Peyer's patch (tissue), 4 donors: ENCODE measurements around the gene CDX2.

Experiments used
- CTCF ChIP-seq, 6 experiments: fragments of 450-650 bp in 4 of 6; fragments of 200-600 bp in 2 of 6; sonication (generic) in 1 of 6; IDR thresholded peaks; one replicate each; pipeline ENCODE4 v1.5.1; 2017 to 2019; ENCODE audit warnings: antibody characterized with exemption in 6 of 6, mild to moderate bottlenecking in 3 of 6, moderate library complexity in 1 of 6
- POLR2A ChIP-seq, 2 donors: fragments of 450-650 bp; IDR thresholded peaks; one replicate each; pipeline ENCODE4 v1.5.1; 2017; ENCODE audit warnings: antibody characterized with exemption in 2 of 2, mild to moderate bottlenecking in 2 of 2, moderate library complexity in 2 of 2

GRCh38 chr13:27960362-27961226 is 8.5 kb downstream of the CDX2 start:
- TF ChIP-seq CTCF (IDR thresholded peaks at IDR 0.05), result peak in 4 of 6 experiments; percentile 35 to 78 (median 70)
- peak; percentile 48 to 69 for TF ChIP-seq POLR2A (IDR thresholded peaks at IDR 0.05)
